K562 (cell line): Measurements from ENCODE around the gene GNB5. TPM values are rescaled to one million over a fixed set of nuclear protein-coding genes. Genes with fewer than 3 reads are reported as not detected.

Source experiments
- ATAC-seq: fragments of 200-7000 bp; cut with Tn5 transposase; 3 replicates; pipeline ENCODE4 v1.9.1; 2020; ENCODE audit warnings: moderate library complexity
- BruUV-seq: library from RNA; stranded (reverse); fragments of 400-500 nt; replicated peaks from 2 replicates; lab custom pipeline; 2021; lab: Mats Ljungman, UMichigan
- CTCF ChIA-PET: fragments of 300-600 bp; formaldehyde crosslinking; extraction: SDS; loops from one replicate; lab custom pipeline; 2021; ENCODE audit warnings: low intra/inter-chr PET ratio; lab: Yijun Ruan, JAX
- POLR2A ChIA-PET: fragments of 300-600, 350-650 bp; sonication (Branson Sonifier 250); formaldehyde crosslinking; extraction: SDS; loops from one replicate; lab custom pipeline; 2021; ENCODE audit warnings: antibody characterized with exemption, inconsistent platforms; lab: Yijun Ruan, JAX
- DNase-seq, 4 experiments: peaks; one replicate each; pipeline versions ENCODE4 v3.0.0 to v3.0.0-alpha.2; 2011 to 2018; ENCODE audit warnings: low spot score in 3 of 4, mixed read lengths in 3 of 4; ENCODE audit errors: extremely low read depth in 1 of 4
- FAIRE-seq: peaks from 2 replicates; lab custom pipeline; 2011; peaks lifted over from hg19 to GRCh38; lab: Jason Lieb, UNC
- H2AFZ ChIP-seq: 2 replicates; pipeline ENCODE4 v1.6.0; 2011; ENCODE audit warnings: low read depth, low read length, control low read depth, inconsistent platforms
- H3K27ac ChIP-seq: fragments of 200-600 bp; 3 replicates; pipeline ENCODE4 v1.8.0; 2011; ENCODE audit warnings: low read depth, mild to moderate bottlenecking, control low read depth, inconsistent platforms, low read length, moderate library complexity, mixed read lengths; ENCODE audit errors: extremely low read depth
- H3K27me3 ChIP-seq, 2 experiments: fragments of 300-600 bp in 1 of 2; 2 replicates in 1 of 2; 3 replicates in 1 of 2; pipeline versions ENCODE4 v1.6.0 to v1.8.0; 2011; ENCODE audit warnings: inconsistent platforms in 2 of 2, low read length in 2 of 2, mild to moderate bottlenecking in 1 of 2, mixed read lengths in 1 of 2, moderate library complexity in 1 of 2; ENCODE audit not compliant: control insufficient read depth in 2 of 2, insufficient read depth in 2 of 2
- H3K36me3 ChIP-seq: fragments of 300-600 bp; 3 replicates; pipeline ENCODE4 v1.8.0; 2011; ENCODE audit warnings: mild to moderate bottlenecking, low read length, inconsistent platforms; ENCODE audit not compliant: control insufficient read depth, insufficient read depth
- H3K4me1 ChIP-seq, 2 experiments: fragments of 200-600 bp in 1 of 2; replicated peaks in 1 of 2; 2 replicates in 1 of 2; 3 replicates in 1 of 2; pipeline versions ENCODE4 v1.5.1 to v1.8.0; 2011; ENCODE audit warnings: inconsistent platforms in 2 of 2, low read length in 2 of 2, mild to moderate bottlenecking in 1 of 2, mixed read lengths in 1 of 2, moderate library complexity in 1 of 2; ENCODE audit not compliant: control insufficient read depth in 2 of 2, insufficient read depth in 2 of 2
- H3K4me2 ChIP-seq: 2 replicates; pipeline ENCODE4 v1.6.1; 2011; ENCODE audit warnings: low read length, control low read depth, inconsistent platforms, mixed read lengths; ENCODE audit not compliant: insufficient read depth
- H3K4me3 ChIP-seq: fragments of 200-600 bp; sonication (generic), shearing (Covaris generic); 2 replicates; pipeline ENCODE4 v1.5.1; 2016; ENCODE audit warnings: control low read depth, inconsistent platforms
- H3K79me2 ChIP-seq: fragments of 200-600 bp; 3 replicates; pipeline ENCODE4 v1.8.0; 2011; ENCODE audit warnings: low read length, inconsistent platforms; ENCODE audit not compliant: control insufficient read depth, insufficient read depth
- H3K9ac ChIP-seq, 2 experiments: 2 replicates each; pipeline versions ENCODE4 v1.6.0 to v1.6.1; 2011; ENCODE audit warnings: low read depth in 2 of 2, low read length in 2 of 2, control low read depth in 1 of 2, inconsistent platforms in 1 of 2, mild to moderate bottlenecking in 1 of 2, mixed read lengths in 1 of 2; ENCODE audit not compliant: insufficient read depth in 1 of 2
- H3K9me1 ChIP-seq: one replicate; pipeline ENCODE4 v1.6.0; 2011; ENCODE audit warnings: inconsistent platforms, mild to moderate bottlenecking, low read length, moderate library complexity; ENCODE audit not compliant: control insufficient read depth, insufficient read depth
- H3K9me3 ChIP-seq: replicated peaks from 2 replicates; pipeline ENCODE4 v1.5.1; 2011; ENCODE audit warnings: low read depth, low read length, inconsistent platforms; ENCODE audit not compliant: control insufficient read depth, insufficient read depth
- H4K20me1 ChIP-seq: replicated peaks from 2 replicates; pipeline ENCODE4 v1.6.1; 2011; ENCODE audit warnings: low read length, inconsistent platforms, mixed read lengths; ENCODE audit not compliant: control insufficient read depth, insufficient read depth
- ARID1B ChIP-seq: fragments of 450-650 bp; IDR thresholded peaks from 2 replicates; pipeline ENCODE4 v1.6.1; 2016; ENCODE audit warnings: antibody characterized with exemption, mild to moderate bottlenecking, inconsistent platforms
- ARID3A ChIP-seq: IDR thresholded peaks from 2 replicates; pipeline ENCODE4 v1.6.1; 2012; ENCODE audit warnings: low read depth, low read length, improper control_type of control experiment, borderline replicate concordance
- CBFA2T2 ChIP-seq: fragments of 450-650 bp; conservative IDR thresholded peaks from 2 replicates; pipeline ENCODE4 v1.6.1; 2017; ENCODE audit warnings: mild to moderate bottlenecking
- CBFA2T3 ChIP-seq: fragments of 450-650 bp; IDR thresholded peaks from 2 replicates; pipeline ENCODE4 v1.6.1; 2017
- CEBPB ChIP-seq: fragments of 450-650 bp; IDR thresholded peaks from 2 replicates; pipeline ENCODE4 v1.6.1; 2016; ENCODE audit warnings: missing genetic modification characterization, missing compliant biosample characterization
- CEBPG ChIP-seq, 3 experiments: fragments of 200-800 bp in 1 of 3; sonication (Bioruptor generic) in 1 of 3; sonication (generic) in 1 of 3; formaldehyde crosslinking in 1 of 3; IDR thresholded peaks in 2 of 3; conservative IDR thresholded peaks in 1 of 3; 2 replicates each; pipeline versions ENCODE4 v1.6.1 to v1.8.0; 2016 to 2022; ENCODE audit warnings: missing compliant biosample characterization in 2 of 3, missing genetic modification characterization in 2 of 3, mild to moderate bottlenecking in 1 of 3, missing genetic modification reagents in 1 of 3
- EHMT2 ChIP-seq: fragments of 450-650 bp; IDR thresholded peaks from 2 replicates; pipeline ENCODE4 v1.6.1; 2018; ENCODE audit warnings: antibody characterized with exemption
- HMBOX1 ChIP-seq: sonication (generic); IDR thresholded peaks from 2 replicates; pipeline ENCODE4 v1.6.1; 2016
- IRF9 ChIP-seq: fragments of 450-650 bp; IDR thresholded peaks from 2 replicates; pipeline ENCODE4 v1.6.1; 2016; ENCODE audit warnings: missing biosample characterization, missing genetic modification characterization
- MEIS2 ChIP-seq: fragments of 450-650 bp; IDR thresholded peaks from 2 replicates; pipeline ENCODE4 v1.6.1; 2014; ENCODE audit warnings: mild to moderate bottlenecking; ENCODE audit not compliant: partially characterized antibody
- NR0B1 ChIP-seq: fragments of 450-650 bp; IDR thresholded peaks from one replicate; pipeline ENCODE4 v1.6.1; 2018; ENCODE audit warnings: mild to moderate bottlenecking, moderate library complexity; ENCODE audit not compliant: partially characterized antibody
- NR2C1 ChIP-seq, 2 experiments: fragments of 450-650 bp; IDR thresholded peaks; 2 replicates each; pipeline ENCODE4 v1.6.1; 2017; ENCODE audit warnings: mild to moderate bottlenecking in 2 of 2, antibody characterized with exemption in 1 of 2, inconsistent platforms in 1 of 2, missing compliant biosample characterization in 1 of 2, missing genetic modification characterization in 1 of 2
- TCF3 ChIP-seq: sonication (generic); formaldehyde crosslinking; IDR thresholded peaks from 2 replicates; pipeline ENCODE4 v1.4.0; 2020; ENCODE audit warnings: mild to moderate bottlenecking, missing genetic modification reagents
- TEAD4 ChIP-seq, 2 experiments: sonication (generic) in 1 of 2; formaldehyde crosslinking in 1 of 2; IDR thresholded peaks; 2 replicates each; pipeline versions ENCODE4 v1.6.1 to v1.8.0; 2012 to 2022; ENCODE audit warnings: borderline replicate concordance in 1 of 2, inconsistent platforms in 1 of 2, low read length in 1 of 2, mild to moderate bottlenecking in 1 of 2, missing genetic modification reagents in 1 of 2
- TRIM24 ChIP-seq, 2 experiments: fragments of 450-650 bp; IDR thresholded peaks; 2 replicates each; pipeline ENCODE4 v1.6.1; 2016
- WGBS: fragments of 100-300 bp; shearing (Covaris generic); methylation state at CpG from one replicate; pipeline ENCODE4 v1.1.6; 2016; ENCODE audit warnings: low coverage, mixed read lengths; ENCODE audit not compliant: insufficient coverage; ENCODE audit errors: missing lambda C conversion rate; 5-methylcytosine and 5-hydroxymethylcytosine counted together
- in situ Hi-C: fragments of 300-500 bp; cut with MboI; formaldehyde crosslinking; loops from 4 replicates; pipeline ENCODE4 v1.15.0; 2018; ENCODE audit warnings: inconsistent platforms, mixed read lengths
- intact Hi-C: fragments of 100-400 bp; cut with micrococcal nuclease; formaldehyde crosslinking; loops from 2 replicates; pipeline ENCODE4 v1.14.2; 2022
- polyA plus RNA-seq, 8 experiments: library from polyadenylated mRNA; depleted of rRNA in 4 of 8; stranded (reverse) in 5 of 8; unstranded in 3 of 8; fragments of >200 nt; fragmentation: Nextera tagmentation in 2 of 8; fragmentation: Illumina TruSeq in 1 of 8; extraction: Ambion mirVana in 2 of 8; extraction: Trizol in 1 of 8; gene quantifications; 2 replicates each; pipeline versions ENCODE4 v1.2.1 to v1.2.3, GENCODE V29; 2011 to 2014; ENCODE audit warnings: inconsistent platforms in 1 of 8, missing spikeins in 1 of 8
- total RNA-seq, 7 experiments: library from RNA; depleted of rRNA in 6 of 7; stranded (reverse); fragments of >200 nt in 6 of 7; fragmentation: Illumina TruSeq in 2 of 7; extraction: Trizol in 2 of 7; gene quantifications; 2 replicates each; pipeline versions ENCODE4 v1.2.1 to v1.2.3, GENCODE V29; 2011 to 2021; ENCODE audit warnings: low replicate concordance in 1 of 7

The GNB5 gene
- total and polyA plus RNA-seq, 9 of the 15 experiments (the other 6 are each of a cell fraction or from before 2014, with no cell fraction given), result 0.11 to 2.1 (median 0.77) TPM

- BruUV-seq, result no TSS peak
- Histone ChIP-seq H3K9me3 (no peaks in the 10 kb centered on the region), H3K27me3 (no peaks in the 10 kb centered on the region), H3K4me3 (no peak overlapping the region), H3K4me1 (peaks cover 11 to 12% of the 10 kb centered on the region in 2 experiments; a peak in 3 of 5 replicates), H4K20me1 (no peaks in the 10 kb centered on the region), H3K36me3 (no peaks in the 10 kb centered on the region), H2AFZ (peak overlapping the region; percentile 88), H3K27ac (peak overlapping the region; percentile 27; the same call in 2 of the 3 replicates), H3K9me1 (no peaks in the 10 kb centered on the region), H3K79me2 (no peaks in the 10 kb centered on the region), H3K4me2 (peak overlapping the region; percentile 63), H3K9ac (no peak overlapping the region; a peak in 1 of 4 replicates)
- FAIRE-seq (peak; percentile 89), ATAC-seq (peak; percentile 62), DNase-seq (peak in 2 of 4 experiments; percentile 31 to 47)
- intact Hi-C loops, result no loop called here
- POLR2A ChIA-PET, result interaction anchor here (0.5 to 0.9 kb wide), 2 partner anchors 9 to 169 kb away, joined by 3 to 5 read pairs; no protein-coding TSS in a partner anchor
- CTCF ChIA-PET, result no interaction called here
- in situ Hi-C loops, result no loop called here
- WGBS, result 48% methylated on average over 9 of the region's 9 CpGs
- peak; percentile 19; the same call in 1 of the 2 replicates for TF ChIP-seq ARID3A
- TF ChIP-seq TEAD4 (IDR thresholded peaks at IDR 0.05; ENCODE audit: low read length), result peak; percentile 47; the same call in 1 of the 2 replicates
- no peak for TF ChIP-seq TEAD4 (CRISPR knock-in tag; IDR thresholded peaks at IDR 0.05; ENCODE audit: borderline replicate concordance)
- TF ChIP-seq IRF9 (tag), result peak; percentile 34; the same call in 1 of the 2 replicates
- peak; percentile 59 for TF ChIP-seq CBFA2T3
- peak; percentile 48 for TF ChIP-seq EHMT2
- TF ChIP-seq CEBPG (CRISPR knock-in tag; IDR thresholded peaks at IDR 0.05), result no peak
- TF ChIP-seq CEBPG (tag; conservative IDR thresholded peaks at IDR 0.05 in 1 of 2, IDR thresholded peaks at IDR 0.05 in 1 of 2), result peak; percentile 44 to 46; a peak in 1 of 4 replicates
- peak; percentile 37 for TF ChIP-seq NR2C1 (IDR thresholded peaks at IDR 0.05)
- peak; percentile 44; the same call in 1 of the 2 replicates for TF ChIP-seq NR2C1 (tag; IDR thresholded peaks at IDR 0.05)
- TF ChIP-seq CEBPB (tag), result peak; percentile 77
- no peak for TF ChIP-seq NR0B1
- TF ChIP-seq TCF3 (CRISPR knock-in tag), result peak; percentile 61
- TF ChIP-seq TRIM24 (IDR thresholded peaks at IDR 0.05), result no peak
- peak; percentile 50 for TF ChIP-seq ARID1B
- peak; percentile 20 for TF ChIP-seq MEIS2
- peak; percentile 94 for TF ChIP-seq HMBOX1
- TF ChIP-seq CBFA2T2, result 0 out of 2 replicates have a peak, but pooled peaks have one; percentile 30
These were observed 75.4 kb downstream of the GNB5 start for GRCh38 chr15:52115598-52116427.
